Activated CD4-positive, alpha-beta T cell treated with anti-CD3 and anti-CD28 coated beads for 36 hours (primary cell): ENCODE results near the gene FBLL1. TPM values are rescaled to one million over a fixed set of nuclear protein-coding genes. Genes with fewer than 3 reads are reported as not detected.
"Not testable (repeated sequence)": the region's sequence is repeated elsewhere in the genome, so short reads cannot be mapped to it uniquely, and the experiment has no call there.

ENCODE experiments used
- ATAC-seq: fragments of 200-7000 bp; cut with Tn5 transposase; one replicate; pipeline ENCODE4 v1.10.0; 2021; ENCODE audit warnings: mild to moderate bottlenecking, moderate library complexity
- CTCF ChIA-PET: fragments of 350-600 bp; sonication (Branson Sonifier 250); formaldehyde crosslinking; loops from one replicate; lab custom pipeline; 2021; ENCODE audit warnings: antibody characterized with exemption; lab: Charles Lee
- POLR2A ChIA-PET: fragments of 350-600 bp; sonication (Branson Sonifier 250); formaldehyde crosslinking; loops from one replicate; lab custom pipeline; 2021; ENCODE audit warnings: antibody characterized with exemption, inconsistent platforms; lab: Charles Lee
- DNase-seq: peaks from one replicate; pipeline ENCODE4 v3.0.0-alpha.2; 2020
- H3K27ac Mint-ChIP-seq: one replicate; pipeline ENCODE4 v1.8.0; 2021; ENCODE audit warnings: mixed read lengths
- H3K27me3 Mint-ChIP-seq: one replicate; pipeline ENCODE4 v1.8.0; 2021; ENCODE audit warnings: mixed read lengths
- H3K36me3 Mint-ChIP-seq: one replicate; pipeline ENCODE4 v1.8.0; 2021; ENCODE audit warnings: low read depth, mixed read lengths
- H3K4me1 Mint-ChIP-seq: one replicate; pipeline ENCODE4 v1.8.0; 2021; ENCODE audit warnings: mixed read lengths
- H3K4me3 Mint-ChIP-seq: one replicate; pipeline ENCODE4 v1.8.0; 2021; ENCODE audit warnings: mild to moderate bottlenecking, moderate library complexity, mixed read lengths
- H3K9me3 Mint-ChIP-seq: one replicate; pipeline ENCODE4 v1.8.0; 2021; ENCODE audit warnings: low read depth, mixed read lengths
- intact Hi-C, 2 experiments: fragments of 100-400 bp; cut with DNase I in 1 of 2; cut with micrococcal nuclease in 1 of 2; formaldehyde crosslinking; loops; one replicate each; pipeline versions ENCODE4 v1.14.2 to v1.15.1; 2022 to 2024; cut with DNase I, micrococcal nuclease
- total RNA-seq, 2 experiments: library from RNA; stranded (reverse); gene quantifications; one replicate each; pipeline ENCODE4 v1.2.3, GENCODE V29; 2021

FBLL1 gene
- total RNA-seq, 2 experiments from 2014 or later = not detected

- Mint-ChIP-seq H3K27me3 (peaks cover 34% of the 10 kb centered on the region), H3K4me3 (no peak overlapping the region), H3K4me1 (peaks cover 10% of the 10 kb centered on the region), H3K36me3 (peaks cover 5% of the 10 kb centered on the region), H3K27ac (no peak overlapping the region), H3K9me3 (peaks cover 4% of the 10 kb centered on the region)
- ATAC-seq = no peak
- ChIA-PET POLR2A (no interaction called here), CTCF (interaction anchor here (0.7 kb wide), 1 partner anchor 733 kb away, joined by 3 read pairs; no protein-coding TSS in a partner anchor)
- no peak for DNase-seq
- intact Hi-C loops = loop anchor here in 1 of 2 experiments (1.0 kb wide), 1 partner anchor 51 kb away; the partner anchor contains the start of gene PANK3
These were observed 1.3 kb upstream of the FBLL1 start for GRCh38 chr5:168527756-168528295.

- ChIA-PET CTCF (no interaction called here), POLR2A (no interaction called here)
- intact Hi-C loops = no loop called here
- peak overlapping the region; percentile 55 for H3K4me3 Mint-ChIP-seq
- H3K9me3 Mint-ChIP-seq = peaks cover 4% of the 10 kb centered on the region
- peak; percentile 26 for ATAC-seq
- H3K27ac Mint-ChIP-seq = no peak overlapping the region
- H3K4me1 Mint-ChIP-seq = peaks cover 10% of the 10 kb centered on the region
- peaks cover 40% of the 10 kb centered on the region for H3K27me3 Mint-ChIP-seq
- DNase-seq = peak; percentile 17
- H3K36me3 Mint-ChIP-seq = peaks cover 5% of the 10 kb centered on the region
These were observed 499 bp downstream of the FBLL1 start for GRCh38 chr5:168529374-168530234.

- Mint-ChIP-seq H3K4me3 (peak overlapping the region; percentile 55), H3K27ac (no peak overlapping the region), H3K36me3 (peaks cover 5% of the 10 kb centered on the region), H3K27me3 (peaks cover 40% of the 10 kb centered on the region), H3K9me3 (peaks cover 4% of the 10 kb centered on the region), H3K4me1 (peaks cover 10% of the 10 kb centered on the region)
- CTCF ChIA-PET = no interaction called here
- POLR2A ChIA-PET = no interaction called here
- ATAC-seq (no peak), DNase-seq (no peak)
- intact Hi-C loops = no loop called here
These were observed 1.6 kb downstream of the FBLL1 start for GRCh38 chr5:168530621-168531150.

- DNase-seq (no peak), ATAC-seq (no peak)
- peaks cover 10% of the 10 kb centered on the region for H3K4me1 Mint-ChIP-seq
- POLR2A ChIA-PET = no interaction called here
- intact Hi-C loops = no loop called here
- CTCF ChIA-PET = no interaction called here
- peaks cover 5% of the 10 kb centered on the region for H3K36me3 Mint-ChIP-seq
- no peak overlapping the region for H3K27ac Mint-ChIP-seq
- H3K9me3 Mint-ChIP-seq = peaks cover 4% of the 10 kb centered on the region
- peaks cover 40% of the 10 kb centered on the region for H3K27me3 Mint-ChIP-seq
- H3K4me3 Mint-ChIP-seq = no peak overlapping the region
These were observed 2.1 kb downstream of the FBLL1 start for GRCh38 chr5:168531191-168531590.

- ATAC-seq (no peak), DNase-seq (no peak)
- Mint-ChIP-seq H3K4me3 (no peak overlapping the region), H3K36me3 (peaks cover 5% of the 10 kb centered on the region), H3K9me3 (peaks cover 4% of the 10 kb centered on the region), H3K27ac (no peak overlapping the region), H3K4me1 (peaks cover 10% of the 10 kb centered on the region), H3K27me3 (peaks cover 40% of the 10 kb centered on the region)
- intact Hi-C loops = no loop called here
- POLR2A ChIA-PET = no interaction called here
- CTCF ChIA-PET = interaction anchor here (0.6 to 0.7 kb wide), 2 partner anchors 70 to 161 kb away, joined by 3 to 4 read pairs; no protein-coding TSS in a partner anchor
These were observed 3.1 kb downstream of the FBLL1 start for GRCh38 chr5:168531987-168532864.

GRCh38 chr5:168534351-168534750 lies 5.2 kb downstream of the FBLL1 start:
- DNase-seq, intact Hi-C loops, H3K36me3 Mint-ChIP-seq, H3K9me3 Mint-ChIP-seq, POLR2A ChIA-PET, H3K27ac Mint-ChIP-seq, H3K4me1 Mint-ChIP-seq, ATAC-seq, H3K4me3 Mint-ChIP-seq: not testable (repeated sequence)
- CTCF ChIA-PET = interaction anchor here (1.2 kb wide), 1 partner anchor 214 kb away, joined by 3 read pairs; no protein-coding TSS in a partner anchor
- H3K27me3 Mint-ChIP-seq = peaks cover 28% of the 10 kb centered on the region

- H3K9me3 Mint-ChIP-seq = no peaks in the 10 kb centered on the region
- intact Hi-C loops = no loop called here
- H3K27me3 Mint-ChIP-seq = peaks cover 9% of the 10 kb centered on the region
- H3K4me3 Mint-ChIP-seq = no peak overlapping the region
- CTCF ChIA-PET = interaction anchor here (0.5 to 0.7 kb wide), 2 partner anchors 13 to 320 kb away, joined by 3 read pairs; no protein-coding TSS in a partner anchor
- H3K27ac Mint-ChIP-seq = no peak overlapping the region
- H3K36me3 Mint-ChIP-seq = no peaks in the 10 kb centered on the region
- H3K4me1 Mint-ChIP-seq = no peaks in the 10 kb centered on the region
- POLR2A ChIA-PET = no interaction called here
- no peak for ATAC-seq
- DNase-seq = no peak
These were observed 8.1 kb downstream of the FBLL1 start for GRCh38 chr5:168537176-168537575.

GRCh38 chr5:168549554-168549953 lies 20.4 kb downstream of the FBLL1 start:
- peaks cover 4% of the 10 kb centered on the region for H3K9me3 Mint-ChIP-seq
- H3K27me3 Mint-ChIP-seq = no peaks in the 10 kb centered on the region
- intact Hi-C loops = no loop called here
- POLR2A ChIA-PET = no interaction called here
- no peak overlapping the region for H3K27ac Mint-ChIP-seq
- CTCF ChIA-PET = interaction anchor here (1.1 kb wide), 1 partner anchor 11 kb away, joined by 3 read pairs; no protein-coding TSS in a partner anchor
- DNase-seq = no peak
- peaks cover 3% of the 10 kb centered on the region for H3K4me1 Mint-ChIP-seq
- ATAC-seq = no peak
- peaks cover 61% of the 10 kb centered on the region for H3K36me3 Mint-ChIP-seq
- no peak overlapping the region for H3K4me3 Mint-ChIP-seq

GRCh38 chr5:168550656-168551055 lies 21.6 kb downstream of the FBLL1 start:
- no peak overlapping the region for H3K27ac Mint-ChIP-seq
- H3K4me1 Mint-ChIP-seq = peaks cover 3% of the 10 kb centered on the region
- CTCF ChIA-PET = no interaction called here
- no peaks in the 10 kb centered on the region for H3K9me3 Mint-ChIP-seq
- POLR2A ChIA-PET = no interaction called here
- H3K4me3 Mint-ChIP-seq = no peak overlapping the region
- ATAC-seq (no peak), DNase-seq (no peak)
- no peaks in the 10 kb centered on the region for H3K27me3 Mint-ChIP-seq
- peaks cover 65% of the 10 kb centered on the region for H3K36me3 Mint-ChIP-seq
- intact Hi-C loops = no loop called here

GRCh38 chr5:168552146-168552545 lies 23.0 kb downstream of the FBLL1 start:
- Mint-ChIP-seq H3K36me3 (peaks cover 68% of the 10 kb centered on the region), H3K4me3 (no peak overlapping the region), H3K9me3 (no peaks in the 10 kb centered on the region), H3K27ac (no peak overlapping the region), H3K4me1 (peaks cover 3% of the 10 kb centered on the region), H3K27me3 (no peaks in the 10 kb centered on the region)
- no peak for ATAC-seq
- intact Hi-C loops = no loop called here
- ChIA-PET POLR2A (no interaction called here), CTCF (no interaction called here)
- DNase-seq = no peak
